Panc1 (cell line): ENCODE results near the gene ZNF503. TPM values are rescaled to one million over a fixed set of nuclear protein-coding genes. Genes with fewer than 3 reads are reported as not detected.

ENCODE experiments used
- ATAC-seq: fragments of 200-7000 bp; cut with Tn5 transposase; 2 replicates; pipeline ENCODE4 v1.9.1; 2020; ENCODE audit warnings: mild to moderate bottlenecking, moderate library complexity
- BruUV-seq: library from RNA; stranded (reverse); fragments of 400-500 nt; replicated peaks from 2 replicates; lab custom pipeline; 2021; lab: Mats Ljungman, UMichigan
- CTCF ChIA-PET: fragments of 300-600 bp; sonication (Branson Sonifier 250); formaldehyde crosslinking; loops from one replicate; lab custom pipeline; 2022; ENCODE audit warnings: antibody characterized with exemption; lab: Charles Lee
- POLR2A ChIA-PET: fragments of 300-600 bp; sonication (Branson Sonifier 250); formaldehyde crosslinking; loops from one replicate; lab custom pipeline; 2022; ENCODE audit warnings: antibody characterized with exemption; lab: Charles Lee
- DNase-seq: peaks from one replicate; pipeline ENCODE4 v3.0.0-alpha.2; 2010; ENCODE audit warnings: low read depth, low spot score
- H3K27ac ChIP-seq: 2 replicates; pipeline ENCODE4 v1.5.1; 2011; ENCODE audit warnings: mild to moderate bottlenecking, low read length, inconsistent platforms
- H3K27me3 ChIP-seq: fragments of 200-500 bp; sonication (Bioruptor generic); 2 replicates; pipeline ENCODE4 v1.6.0; 2014; ENCODE audit warnings: low read length, inconsistent platforms; ENCODE audit not compliant: control insufficient read depth, insufficient read depth
- H3K36me3 ChIP-seq: fragments of 200-500 bp; sonication (Bioruptor generic); 2 replicates; pipeline ENCODE4 v1.5.1; 2014; ENCODE audit warnings: inconsistent platforms, mild to moderate bottlenecking, low read length, moderate library complexity; ENCODE audit not compliant: control insufficient read depth, insufficient read depth
- H3K4me1 ChIP-seq: 2 replicates; pipeline ENCODE4 v1.5.1; 2011; ENCODE audit warnings: inconsistent platforms, mild to moderate bottlenecking, low read length, moderate library complexity; ENCODE audit not compliant: control insufficient read depth, insufficient read depth
- H3K4me3 ChIP-seq, 2 experiments: 2 replicates each; pipeline ENCODE4 v1.5.1; 2011 to 2012; ENCODE audit warnings: low read depth in 2 of 2, low read length in 2 of 2, mild to moderate bottlenecking in 2 of 2, inconsistent platforms in 1 of 2, moderate library complexity in 1 of 2
- H3K9me3 ChIP-seq: fragments of 200-500 bp; sonication (Bioruptor generic); 2 replicates; pipeline ENCODE4 v1.5.1; 2014; ENCODE audit warnings: low read depth, mild to moderate bottlenecking, inconsistent platforms, low read length, moderate library complexity; ENCODE audit not compliant: control insufficient read depth, insufficient read depth
- CTCF ChIP-seq: fragments of 450-650 bp; IDR thresholded peaks from 2 replicates; pipeline ENCODE4 v1.5.1; 2017; ENCODE audit warnings: mild to moderate bottlenecking
- POLR2AphosphoS5 ChIP-seq: IDR thresholded peaks from 2 replicates; pipeline ENCODE4 v1.6.1; 2012; ENCODE audit warnings: mild to moderate bottlenecking, low read depth, low read length, moderate library complexity
- REST ChIP-seq, 2 experiments: IDR thresholded peaks; 2 replicates each; pipeline ENCODE4 v1.6.1; 2011 to 2012; ENCODE audit warnings: low read depth in 2 of 2, control low read depth in 1 of 2, low read length in 1 of 2, mild to moderate bottlenecking in 1 of 2, moderate library complexity in 1 of 2; ENCODE audit not compliant: insufficient read depth in 1 of 2
- SIN3A ChIP-seq: IDR thresholded peaks from 2 replicates; pipeline ENCODE4 v1.6.1; 2012; ENCODE audit warnings: low read depth, mild to moderate bottlenecking, low read length, moderate library complexity, borderline replicate concordance; ENCODE audit not compliant: insufficient read depth
- TCF7L2 ChIP-seq: IDR thresholded peaks from 2 replicates; pipeline ENCODE4 v1.6.1; 2011; ENCODE audit warnings: mild to moderate bottlenecking, low read depth, low read length, inconsistent platforms
- in situ Hi-C: cut with HindIII; loops from 2 replicates; pipeline ENCODE4 v1.10.0; 2016; ENCODE audit warnings: low sequenced_read_pairs, low pct_unique_long_range_greater_than_20kb
- intact Hi-C: fragments of 100-400 bp; cut with micrococcal nuclease; formaldehyde crosslinking; loops from one replicate; pipeline ENCODE4 v1.10.0; 2022; ENCODE audit not compliant: unreplicated experiment
- total RNA-seq: library from RNA; stranded (reverse); gene quantifications from one replicate; pipeline ENCODE4 v1.2.1, GENCODE V29; 2021; ENCODE audit not compliant: unreplicated experiment

The ZNF503 gene
- total RNA-seq, 1 experiment from 2014 or later: 10.4 TPM

- no peak for ATAC-seq
- CTCF ChIA-PET: no interaction called here
- BruUV-seq: no TSS peak
These were observed 50.8 kb downstream of the ZNF503 start for GRCh38 chr10:75350791-75351190.

More at GRCh38 chr10:75350791-75351190, 50.8 kb downstream of the ZNF503 start:
- intact Hi-C loops: no loop called here
- Histone ChIP-seq H3K27ac (no peak overlapping the region), H3K36me3 (no peaks in the 10 kb centered on the region), H3K4me1 (no peaks in the 10 kb centered on the region), H3K4me3 (no peak overlapping the region), H3K27me3 (peaks cover 15% of the 10 kb centered on the region; the same call in 1 of the 2 replicates), H3K9me3 (no peaks in the 10 kb centered on the region)
- POLR2A ChIA-PET: no interaction called here
- in situ Hi-C loops: no loop called here
- no peak for TF ChIP-seq CTCF
- no peak for TF ChIP-seq TCF7L2
- TF ChIP-seq POLR2AphosphoS5: no peak
- TF ChIP-seq SIN3A: no peak
- TF ChIP-seq REST (IDR thresholded peaks at IDR 0.05; ENCODE audit: insufficient read depth in 1 of 2, low read depth in 2 of 2, low read length in 1 of 2): no peak
- DNase-seq: no peak

Other genes with a start within 250 kb of the ZNF503 start
- 340 TPM for gene VDAC2, start 191.0 kb downstream of the ZNF503 start, total RNA-seq
- gene COMTD1, start 165.8 kb downstream of the ZNF503 start, total RNA-seq: 32.8 TPM
- 1.2 TPM for gene LRMDA, start 29.9 kb upstream of the ZNF503 start, total RNA-seq